HEK293 (cell line): ENCODE measurements around the gene MLLT10.

ENCODE experiments used
- EGR2 ChIP-seq: fragments of 450-650 bp; formaldehyde crosslinking; IDR thresholded peaks from 2 replicates; pipeline ENCODE4 v1.5.1; 2016; ENCODE audit warnings: low read depth, missing biosample characterization, missing genetic modification characterization
- GLI2 ChIP-seq: fragments of 450-650 bp; formaldehyde crosslinking; IDR thresholded peaks from 2 replicates; pipeline ENCODE4; 2017; ENCODE audit warnings: missing biosample characterization, missing genetic modification characterization, low read depth, borderline replicate concordance
- HIC1 ChIP-seq: fragments of 450-650 bp; formaldehyde crosslinking; IDR thresholded peaks from 2 replicates; pipeline ENCODE4 v1.5.1; 2016; ENCODE audit warnings: missing biosample characterization, missing genetic modification characterization
- HOXC10 ChIP-seq: sonication (generic); formaldehyde crosslinking; IDR thresholded peaks from 2 replicates; pipeline ENCODE4 v1.8.1; 2023; ENCODE audit warnings: mild to moderate bottlenecking, missing genetic modification reagents
- KLF17 ChIP-seq: fragments of 450-650 bp; formaldehyde crosslinking; IDR thresholded peaks from 2 replicates; pipeline ENCODE4 v1.5.1; 2016; ENCODE audit warnings: missing biosample characterization, missing genetic modification characterization
- OSR2 ChIP-seq: fragments of 450-650 bp; formaldehyde crosslinking; IDR thresholded peaks from 2 replicates; pipeline ENCODE4 v1.5.1; 2016; ENCODE audit warnings: missing biosample characterization, missing genetic modification characterization
- PRDM4 ChIP-seq: fragments of 450-650 bp; formaldehyde crosslinking; IDR thresholded peaks from 2 replicates; pipeline ENCODE4 v1.5.1; 2017; ENCODE audit warnings: missing biosample characterization, missing genetic modification characterization
- ZBTB20 ChIP-seq: fragments of 450-650 bp; formaldehyde crosslinking; IDR thresholded peaks from 2 replicates; pipeline ENCODE4 v1.5.1; 2016; ENCODE audit warnings: missing biosample characterization, missing genetic modification characterization
- ZBTB21 ChIP-seq: fragments of 450-650 bp; formaldehyde crosslinking; IDR thresholded peaks from 2 replicates; pipeline ENCODE4 v1.5.1; 2017; ENCODE audit warnings: missing biosample characterization, missing genetic modification characterization
- ZNF155 ChIP-seq: fragments of 450-650 bp; formaldehyde crosslinking; IDR thresholded peaks from 2 replicates; pipeline ENCODE4 v1.5.1; 2016; ENCODE audit warnings: missing biosample characterization, missing genetic modification characterization
- ZNF169 ChIP-seq: fragments of 450-650 bp; formaldehyde crosslinking; IDR thresholded peaks from 2 replicates; pipeline ENCODE4 v1.5.1; 2016; ENCODE audit warnings: missing biosample characterization, missing genetic modification characterization
- ZNF335 ChIP-seq: fragments of 450-650 bp; formaldehyde crosslinking; conservative IDR thresholded peaks from 2 replicates; pipeline ENCODE4 v1.5.1; 2016; ENCODE audit warnings: missing biosample characterization, missing genetic modification characterization
- ZNF362 ChIP-seq: fragments of 450-650 bp; formaldehyde crosslinking; IDR thresholded peaks from 2 replicates; pipeline ENCODE4 v1.5.1; 2016; ENCODE audit warnings: missing biosample characterization, missing genetic modification characterization
- ZNF404 ChIP-seq: fragments of 450-650 bp; formaldehyde crosslinking; IDR thresholded peaks from 2 replicates; pipeline ENCODE4 v1.5.1; 2017; ENCODE audit warnings: missing biosample characterization, missing genetic modification characterization
- ZNF518A ChIP-seq: fragments of 450-650 bp; formaldehyde crosslinking; conservative IDR thresholded peaks from 2 replicates; pipeline ENCODE4 v1.5.1; 2016; ENCODE audit warnings: low read depth, missing biosample characterization, missing genetic modification characterization
- ZNF558 ChIP-seq: fragments of 450-650 bp; formaldehyde crosslinking; IDR thresholded peaks from 2 replicates; pipeline ENCODE4 v1.5.1; 2016; ENCODE audit warnings: missing biosample characterization, missing genetic modification characterization
- ZNF560 ChIP-seq: fragments of 450-650 bp; formaldehyde crosslinking; IDR thresholded peaks from 2 replicates; pipeline ENCODE4 v1.5.1; 2017; ENCODE audit warnings: missing biosample characterization, missing genetic modification characterization, borderline replicate concordance
- ZNF623 ChIP-seq: fragments of 450-650 bp; formaldehyde crosslinking; IDR thresholded peaks from 2 replicates; pipeline ENCODE4 v1.5.1; 2016; ENCODE audit warnings: missing biosample characterization, missing genetic modification characterization
- ZNF639 ChIP-seq: fragments of 450-650 bp; formaldehyde crosslinking; IDR thresholded peaks from 2 replicates; pipeline ENCODE4 v1.5.1; 2016; ENCODE audit warnings: missing biosample characterization, missing genetic modification characterization
- ZNF660 ChIP-seq: fragments of 450-650 bp; IDR thresholded peaks from 2 replicates; pipeline ENCODE4 v1.5.1; 2018; ENCODE audit warnings: missing biosample characterization, mild to moderate bottlenecking, missing genetic modification characterization
- ZNF692 ChIP-seq: fragments of 450-650 bp; formaldehyde crosslinking; IDR thresholded peaks from 2 replicates; pipeline ENCODE4 v1.5.1; 2016; ENCODE audit warnings: missing biosample characterization, missing genetic modification characterization
- ZNF747 ChIP-seq: fragments of 450-650 bp; formaldehyde crosslinking; IDR thresholded peaks from 2 replicates; pipeline ENCODE4 v1.5.1; 2016; ENCODE audit warnings: missing biosample characterization, missing genetic modification characterization
- ZNF792 ChIP-seq: fragments of 450-650 bp; formaldehyde crosslinking; IDR thresholded peaks from 2 replicates; pipeline ENCODE4 v1.5.1; 2016; ENCODE audit warnings: missing biosample characterization, missing genetic modification characterization
- ZNF837 ChIP-seq: fragments of 450-650 bp; formaldehyde crosslinking; IDR thresholded peaks from 2 replicates; pipeline ENCODE4 v1.5.1; 2016; ENCODE audit warnings: missing biosample characterization, missing genetic modification characterization

Gene MLLT10

GRCh38 chr10:21533467-21534279 is at the start of gene MLLT10 (continued):
- TF ChIP-seq ZNF692 (peak; percentile 76), ZNF792 (tag by site-specific recombination) (no peak), ZNF560 (no peak), ZNF747 (tag by site-specific recombination) (no peak), HIC1 (peak; percentile 83), PRDM4 (tag by site-specific recombination) (no peak; the same call in 1 of the 2 replicates), ZBTB21 (tag by site-specific recombination) (no peak), EGR2 (tag by site-specific recombination) (peak; percentile 85), GLI2 (tag by site-specific recombination) (no peak), ZNF155 (tag by site-specific recombination) (no peak), ZNF335 (tag by site-specific recombination) (peak; percentile 74), ZNF558 (tag by site-specific recombination) (no peak), KLF17 (no peak; the same call in 1 of the 2 replicates), OSR2 (tag by site-specific recombination) (no peak), ZNF518A (tag by site-specific recombination) (no peak), ZNF169 (no peak), ZNF660 (tag by site-specific recombination) (peak; percentile 82; the same call in 1 of the 2 replicates), HOXC10 (CRISPR knock-in tag) (no peak), ZNF404 (tag by site-specific recombination) (no peak), ZBTB20 (tag by site-specific recombination) (peak; percentile 77), ZNF623 (tag by site-specific recombination) (peak; percentile 19; the same call in 1 of the 2 replicates), ZNF639 (0 out of 2 replicates have a peak, but pooled peaks have one; percentile 15), ZNF362 (tag by site-specific recombination) (no peak), ZNF837 (tag by site-specific recombination) (0 out of 2 replicates have a peak, but pooled peaks have one; percentile 42)
